HG02763 (cell line): ENCODE results near the gene FAM193A.
"Not testable (repeated sequence)": the region's sequence is repeated elsewhere in the genome, so short reads cannot be mapped to it uniquely, and the experiment has no call there.

ENCODE experiments used
- ATAC-seq: cut with Tn5 transposase; IDR thresholded peaks from one replicate; pipeline ENCODE4 v1.9.1; 2021; ENCODE audit warnings: mild to moderate bottlenecking, moderate library complexity; ENCODE audit not compliant: unreplicated experiment

FAM193A gene

GRCh38 chr4:2574009-2574408, 37.6 kb downstream of the FAM193A start:
- no peak for ATAC-seq

DNA sequence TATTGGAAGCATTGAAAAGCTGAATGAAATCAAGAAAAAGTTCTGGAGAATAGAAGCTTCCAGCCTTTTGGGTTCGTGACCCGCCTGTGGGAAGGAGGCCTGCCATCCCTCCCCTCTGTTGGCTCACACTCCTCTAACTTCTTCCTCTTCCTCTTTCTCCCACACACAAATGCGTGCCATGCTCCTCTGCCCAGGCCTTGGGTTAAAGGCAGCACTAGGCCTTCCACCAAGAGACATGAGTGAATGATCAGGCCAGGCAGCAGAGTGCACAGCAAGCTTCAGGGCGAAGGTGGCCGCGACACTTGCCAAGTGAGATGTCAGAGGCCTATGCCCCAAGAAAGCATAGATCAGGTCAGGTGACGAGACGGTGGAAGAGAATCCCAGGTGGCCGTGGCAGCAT, 38.4 kb downstream of the FAM193A start:
- no peak for ATAC-seq

GRCh38 chr4:2576290-2576689, 39.8 kb downstream of the FAM193A start:
- ATAC-seq: no peak

DNA sequence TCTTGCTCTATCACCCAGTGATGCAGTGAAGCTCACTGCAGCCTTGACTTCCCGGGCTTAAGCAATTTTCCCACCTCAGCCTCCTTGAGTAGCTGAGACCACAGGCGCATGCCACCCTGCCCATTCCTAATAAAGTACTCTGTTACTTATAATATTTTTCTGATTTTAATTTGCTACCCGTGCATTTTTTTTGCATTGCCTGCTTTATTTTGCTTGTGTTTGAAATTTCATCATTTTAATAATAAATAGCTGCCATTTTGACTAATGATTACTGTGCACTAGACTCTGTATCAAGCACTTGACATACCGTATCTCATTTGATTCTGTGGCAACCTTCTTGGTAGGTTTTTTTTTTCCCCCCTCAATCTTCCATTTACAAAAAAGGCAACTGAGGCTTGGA, 41.7 kb downstream of the FAM193A start:
- no peak for ATAC-seq

GRCh38 chr4:2579910-2580309, 43.5 kb downstream of the FAM193A start:
- ATAC-seq: no peak

GRCh38 chr4:2583092-2583491, 46.6 kb downstream of the FAM193A start:
- ATAC-seq: no peak

DNA sequence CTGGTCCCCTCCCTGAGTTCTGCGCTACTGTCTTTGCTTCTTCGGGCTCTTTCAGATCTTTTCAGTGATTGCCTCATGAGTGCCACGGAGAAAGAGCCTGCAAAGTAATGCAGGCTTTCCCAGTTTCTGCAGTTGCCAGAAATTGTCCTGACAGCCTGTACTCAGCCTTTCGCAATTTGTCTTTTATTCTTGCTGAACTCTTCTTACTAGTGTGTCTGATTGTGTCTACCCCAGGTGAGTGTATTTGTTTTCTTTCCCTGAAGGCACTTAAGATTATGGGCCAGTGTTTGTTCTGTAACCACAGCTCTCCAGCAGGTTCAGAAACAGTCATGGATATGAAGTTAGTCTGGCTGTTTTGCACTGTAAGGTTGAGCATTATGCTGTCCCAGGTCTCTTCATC, 47.1 kb downstream of the FAM193A start:
- no peak for ATAC-seq

GRCh38 chr4:2586502-2586901, 50.1 kb downstream of the FAM193A start:
- no peak for ATAC-seq

- ATAC-seq: no peak
These were observed 50.9 kb downstream of the FAM193A start for GRCh38 chr4:2587213-2587823.

DNA sequence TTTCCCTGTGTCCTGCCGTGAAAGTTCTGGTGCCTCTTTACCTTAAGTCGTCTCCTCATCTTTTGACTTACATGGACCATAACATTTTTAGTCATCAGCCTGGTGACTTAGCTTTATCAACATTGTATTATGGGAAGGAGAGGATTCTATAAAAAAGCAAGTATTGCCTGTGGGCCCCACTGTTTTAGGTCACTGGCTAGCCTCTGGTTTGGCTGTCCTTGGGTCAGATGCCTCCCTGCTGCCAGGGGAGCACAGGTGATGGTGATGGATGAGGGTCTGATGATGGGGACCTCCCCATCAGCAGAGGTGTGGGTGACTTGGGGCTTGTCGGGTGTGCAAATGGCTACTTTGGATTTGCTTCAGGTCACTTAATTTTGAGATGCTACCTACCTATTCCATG, 51.8 kb downstream of the FAM193A start:
- ATAC-seq: no peak

DNA sequence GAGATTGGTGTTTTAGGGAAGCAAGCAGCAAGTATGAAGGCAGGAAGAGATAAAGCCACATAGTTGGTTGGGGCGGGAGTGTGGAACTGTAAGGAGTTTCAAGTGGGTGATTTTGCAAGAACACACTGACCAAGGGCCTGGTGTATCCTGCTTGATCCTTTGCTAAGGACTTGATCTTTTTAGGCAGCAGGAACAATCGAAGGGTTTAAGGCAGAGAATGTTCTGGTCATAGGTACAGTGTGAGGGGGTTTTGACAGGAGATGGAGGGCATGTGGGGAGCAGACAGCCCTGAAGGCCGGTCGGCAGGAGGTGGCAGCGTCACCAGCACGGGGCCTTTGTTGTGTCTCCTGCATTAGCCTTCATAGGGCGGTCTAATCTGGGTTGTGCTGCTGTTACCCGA, 54.7 kb downstream of the FAM193A start:
- no peak for ATAC-seq

- not testable (repeated sequence) for ATAC-seq
These were observed 55.6 kb downstream of the FAM193A start for GRCh38 chr4:2592014-2592413.

GRCh38 chr4:2592572-2592971, 56.1 kb downstream of the FAM193A start:
- ATAC-seq: no peak

GRCh38 chr4:2593003-2593402, 56.6 kb downstream of the FAM193A start:
- no peak for ATAC-seq

DNA sequence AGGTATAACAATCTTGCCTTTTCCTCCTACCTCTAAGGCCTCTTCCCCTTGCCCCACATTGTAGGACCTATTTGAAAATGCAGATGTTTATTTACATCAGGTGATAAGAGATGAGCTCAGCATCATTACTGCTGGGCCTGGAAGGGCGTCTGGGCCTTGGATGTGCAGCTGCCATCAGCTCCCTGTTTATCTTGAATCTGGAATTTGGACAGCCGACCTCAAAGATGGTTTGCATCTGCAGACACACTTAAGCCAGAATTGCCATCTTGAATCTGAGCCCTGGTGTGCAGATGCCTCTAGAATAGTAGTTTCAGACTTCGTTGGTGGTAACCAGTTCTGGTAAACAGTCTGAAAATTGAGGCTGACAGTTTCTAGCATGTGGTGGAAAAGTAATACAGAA, 59.0 kb downstream of the FAM193A start:
- no peak for ATAC-seq

DNA sequence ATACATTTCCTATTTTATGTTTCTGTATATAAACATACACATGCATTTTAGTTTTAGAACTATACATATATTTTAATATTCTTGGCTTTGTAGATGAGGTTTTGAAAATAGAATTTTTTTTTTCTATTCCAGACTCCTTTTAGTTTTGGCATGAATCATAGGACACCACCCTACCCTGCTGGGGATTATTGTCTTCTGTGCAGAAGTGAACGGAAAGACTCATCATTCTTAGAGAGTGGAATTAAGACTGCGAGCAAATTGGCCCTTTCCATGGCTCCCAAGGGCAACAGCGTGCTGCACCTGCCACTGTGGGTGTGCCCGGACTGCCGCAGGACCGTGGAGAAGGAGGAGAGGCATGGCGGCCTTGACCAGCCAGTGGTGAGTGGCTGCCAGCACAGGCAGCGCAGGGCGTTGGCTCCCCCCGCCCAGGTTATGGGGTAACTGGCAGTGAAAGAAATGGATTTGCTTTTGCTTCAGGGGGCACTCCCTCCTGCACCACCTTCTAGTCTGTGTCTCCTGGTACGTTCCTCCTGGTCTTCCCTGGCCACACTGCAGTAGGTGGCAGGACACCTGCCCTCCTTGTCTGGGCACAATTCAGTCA, 59.6 kb downstream of the FAM193A start:
- ATAC-seq: no peak

DNA sequence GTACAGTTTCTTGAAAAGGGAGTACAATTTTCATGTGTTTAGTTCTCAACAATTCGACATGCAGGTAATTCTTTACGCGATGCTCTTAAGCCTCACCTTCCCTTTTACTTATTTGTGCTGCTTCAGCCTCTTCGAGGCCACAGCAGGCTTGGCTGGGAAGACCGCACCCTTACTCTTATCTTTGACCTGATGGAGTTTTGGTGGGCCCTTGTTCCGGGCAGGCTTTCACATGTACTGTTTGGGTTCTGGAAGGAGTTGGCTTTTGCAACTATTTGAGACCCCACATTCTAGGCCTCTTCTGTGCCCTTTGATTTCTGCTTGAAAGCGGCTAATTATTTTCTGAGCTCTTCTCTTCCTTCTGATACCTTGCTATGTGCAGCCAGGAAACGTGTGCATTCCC, 60.2 kb downstream of the FAM193A start:
- ATAC-seq: no peak

GRCh38 chr4:2598511-2599303, 62.3 kb downstream of the FAM193A start:
- peak; percentile 72 for ATAC-seq

DNA sequence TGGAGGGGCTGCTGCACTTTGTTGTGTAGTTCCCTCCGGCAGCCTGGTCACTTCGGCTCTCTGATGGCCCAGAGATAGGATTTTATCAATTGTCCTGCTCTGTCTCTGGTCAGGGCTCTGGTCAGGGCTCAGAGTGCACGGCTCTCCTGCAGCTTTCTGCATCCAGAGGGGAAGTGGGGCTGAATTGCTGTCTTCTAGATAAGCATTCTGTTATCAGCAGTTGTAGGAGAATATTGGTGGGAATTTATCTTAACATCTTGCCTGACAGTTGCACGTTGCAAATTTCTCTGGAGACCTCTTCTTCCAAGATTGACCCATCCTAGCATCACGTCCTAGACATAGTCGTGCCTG, 62.8 kb downstream of the FAM193A start:
- no peak for ATAC-seq

DNA sequence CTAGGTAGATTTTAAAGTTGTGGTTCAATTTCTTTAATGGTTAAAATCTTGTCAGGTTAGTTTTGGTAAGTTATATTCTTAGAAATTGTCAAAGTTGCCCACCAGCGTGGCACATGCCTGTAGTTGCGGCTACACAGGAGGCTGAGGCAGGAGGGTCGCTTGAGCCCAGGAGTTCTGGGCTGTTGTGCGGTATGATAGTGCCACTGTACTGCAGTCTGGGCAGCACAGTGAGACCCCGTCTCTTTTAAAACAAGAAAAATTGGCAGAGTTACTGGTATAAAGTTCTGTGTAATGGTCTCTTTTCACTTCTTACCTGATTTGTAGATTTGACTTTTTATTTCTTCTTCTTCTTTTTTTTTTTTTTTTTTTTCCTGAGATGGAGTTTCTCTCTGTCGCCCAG, 64.4 kb downstream of the FAM193A start:
- ATAC-seq: no peak

- ATAC-seq: no peak
These were observed 68.2 kb downstream of the FAM193A start for GRCh38 chr4:2604614-2605013.

DNA sequence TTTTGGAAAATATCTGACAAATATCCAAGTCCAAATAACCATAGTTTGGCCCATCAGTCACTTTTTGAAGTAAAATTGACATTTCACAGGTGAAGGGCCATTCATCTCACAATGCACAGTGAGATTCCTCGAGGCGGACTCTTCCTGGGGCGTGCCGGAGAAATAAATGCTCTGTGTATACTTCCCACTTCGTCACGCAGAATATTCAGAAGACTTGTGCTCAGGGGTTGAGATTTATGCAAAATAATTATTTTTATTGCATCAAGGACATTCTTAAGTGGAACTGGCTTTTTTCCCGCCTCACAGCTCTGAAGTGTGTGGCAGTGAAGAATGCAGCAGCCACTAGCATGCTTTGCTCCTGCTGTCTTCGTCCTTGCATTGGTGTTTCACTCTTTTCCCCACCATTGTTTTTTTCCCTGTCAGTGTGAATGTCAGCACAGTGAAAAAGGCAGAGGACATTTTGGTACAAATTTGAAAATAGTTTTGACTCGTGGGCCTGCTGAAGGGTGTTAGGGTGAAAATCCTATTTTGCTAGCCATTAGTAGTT, 70.6 kb downstream of the FAM193A start:
- ATAC-seq: no peak
